Naive B cell (primary cell): ENCODE measurements around the gene WTAP. TPM values are rescaled to one million over a fixed set of nuclear protein-coding genes. Genes with fewer than 3 reads are reported as not detected.

Experiments used
- ATAC-seq, 2 donors: fragments of 150-1000 bp; cut with Tn5 transposase; 2 replicates each; pipeline ENCODE4 v1.10.0; 2021; ENCODE audit warnings: low read depth in 2 of 2, mild to moderate bottlenecking in 2 of 2, moderate library complexity in 2 of 2
- DNase-seq: peaks from one replicate; pipeline ENCODE4 v3.0.0; 2022
- H3K27ac Mint-ChIP-seq, 6 donors: one replicate each; pipeline ENCODE4 v1.8.0; 2020 to 2022; ENCODE audit warnings: mild to moderate bottlenecking in 6 of 6, mixed read lengths in 6 of 6, moderate library complexity in 5 of 6, inconsistent platforms in 2 of 6
- H3K27me3 Mint-ChIP-seq, 3 donors: one replicate each; pipeline ENCODE4 v1.8.0; 2021 to 2022; ENCODE audit warnings: mixed read lengths in 3 of 3, mild to moderate bottlenecking in 1 of 3
- H3K36me3 Mint-ChIP-seq, 2 donors: one replicate each; pipeline ENCODE4 v1.8.0; 2020 to 2022; ENCODE audit warnings: mixed read lengths in 2 of 2, inconsistent platforms in 1 of 2, mild to moderate bottlenecking in 1 of 2
- H3K4me1 Mint-ChIP-seq, 3 donors: one replicate each; pipeline ENCODE4 v1.8.0; 2020 to 2022; ENCODE audit warnings: mixed read lengths in 3 of 3, inconsistent platforms in 1 of 3, mild to moderate bottlenecking in 1 of 3, moderate library complexity in 1 of 3
- H3K4me3 Mint-ChIP-seq, 8 donors: one replicate each; pipeline ENCODE4 v1.8.0; 2020 to 2022; ENCODE audit warnings: mild to moderate bottlenecking in 8 of 8, mixed read lengths in 8 of 8, moderate library complexity in 8 of 8, inconsistent platforms in 2 of 8
- H3K9me3 Mint-ChIP-seq, 7 donors: one replicate each; pipeline ENCODE4 v1.8.0; 2020 to 2022; ENCODE audit warnings: mixed read lengths in 7 of 7, mild to moderate bottlenecking in 5 of 7, inconsistent platforms in 2 of 7, moderate library complexity in 1 of 7
- polyA plus RNA-seq, 6 donors: library from polyadenylated mRNA; unstranded; fragments of 300-500 nt; fragmentation: Illumina TruSeq; gene quantifications; one replicate each; pipeline ENCODE4 v1.2.3, GENCODE V29; 2021; ENCODE audit warnings: low read depth in 6 of 6

WTAP gene
- polyA plus RNA-seq, 6 donors from 2014 or later, result 142 to 203 (median 152) TPM

- Mint-ChIP-seq H3K9me3 (no peaks in the 10 kb centered on the region), H3K27me3 (no peaks in the 10 kb centered on the region), H3K27ac (peak overlapping the region in 2 of 6 donors; percentile 31 to 33), H3K4me3 (no peak overlapping the region), H3K4me1 (no peaks in the 10 kb centered on the region), H3K36me3 (peaks cover 0 to 23% of the 10 kb centered on the region in 2 donors)
- ATAC-seq, result no peak
- DNase-seq, result no peak
Measured at GRCh38 chr6:159751448-159751847, 24.1 kb downstream of the WTAP start.

GRCh38 chr6:159753081-159753872 is 26.0 kb downstream of the WTAP start:
- Mint-ChIP-seq H3K27ac (peak overlapping the region in 4 of 6 donors; percentile 29 to 54 (median 46)), H3K9me3 (no peaks in the 10 kb centered on the region), H3K27me3 (no peaks in the 10 kb centered on the region), H3K36me3 (peaks cover 0 to 23% of the 10 kb centered on the region in 2 donors), H3K4me3 (no peak overlapping the region), H3K4me1 (peaks cover 0 to under 1% (median 0%) of the 10 kb centered on the region in 3 donors)
- no peak for ATAC-seq
- no peak for DNase-seq

GRCh38 chr6:159754401-159754800 is 27.1 kb downstream of the WTAP start:
- H3K36me3 Mint-ChIP-seq, result peaks cover 0 to 21% of the 10 kb centered on the region in 2 donors
- DNase-seq, result no peak
- H3K4me1 Mint-ChIP-seq, result peaks cover 0 to 6% (median 0%) of the 10 kb centered on the region in 3 donors
- H3K9me3 Mint-ChIP-seq, result no peaks in the 10 kb centered on the region
- H3K27me3 Mint-ChIP-seq, result no peaks in the 10 kb centered on the region
- H3K4me3 Mint-ChIP-seq, result no peak overlapping the region
- peak overlapping the region in 1 of 6 donors; percentile 15 for H3K27ac Mint-ChIP-seq
- no peak for ATAC-seq

- peak overlapping the region in 3 of 6 donors; percentile 38 to 88 (median 67) for H3K27ac Mint-ChIP-seq
- H3K36me3 Mint-ChIP-seq, result peaks cover 0 to 16% of the 10 kb centered on the region in 2 donors
- no peaks in the 10 kb centered on the region for H3K27me3 Mint-ChIP-seq
- ATAC-seq (no peak), DNase-seq (no peak)
- H3K4me3 Mint-ChIP-seq, result peak overlapping the region in 1 of 8 donors; percentile 31
- peaks cover 0 to 13% (median 5%) of the 10 kb centered on the region in 3 donors for H3K4me1 Mint-ChIP-seq
- no peaks in the 10 kb centered on the region for H3K9me3 Mint-ChIP-seq
Measured at GRCh38 chr6:159754959-159755914, 27.9 kb downstream of the WTAP start.

- peaks cover 12 to 24% (median 15%) of the 10 kb centered on the region in 3 donors for H3K4me1 Mint-ChIP-seq
- DNase-seq (no peak), ATAC-seq (no peak)
- no peaks in the 10 kb centered on the region for H3K9me3 Mint-ChIP-seq
- no peaks in the 10 kb centered on the region for H3K27me3 Mint-ChIP-seq
- H3K4me3 Mint-ChIP-seq, result no peak overlapping the region
- no peak overlapping the region for H3K27ac Mint-ChIP-seq
- H3K36me3 Mint-ChIP-seq, result peaks cover 0 to 16% of the 10 kb centered on the region in 2 donors
Measured at GRCh38 chr6:159756508-159756907, 29.2 kb downstream of the WTAP start.

GRCh38 chr6:159758031-159759001 is 31.0 kb downstream of the WTAP start:
- H3K9me3 Mint-ChIP-seq, result no peaks in the 10 kb centered on the region
- H3K27me3 Mint-ChIP-seq, result no peaks in the 10 kb centered on the region
- peaks cover 22 to 32% (median 23%) of the 10 kb centered on the region in 3 donors for H3K4me1 Mint-ChIP-seq
- ATAC-seq, result no peak
- H3K4me3 Mint-ChIP-seq, result peak overlapping the region in 4 of 8 donors; percentile 5 to 69 (median 60)
- DNase-seq, result no peak
- H3K36me3 Mint-ChIP-seq, result peaks cover 0 to 13% of the 10 kb centered on the region in 2 donors
- H3K27ac Mint-ChIP-seq, result peak overlapping the region in 5 of 6 donors; percentile 21 to 81 (median 54)

- Mint-ChIP-seq H3K4me1 (peaks cover 22 to 34% (median 23%) of the 10 kb centered on the region in 3 donors), H3K9me3 (no peaks in the 10 kb centered on the region), H3K27ac (peak overlapping the region in 2 of 6 donors; percentile 76 to 94), H3K4me3 (peak overlapping the region in 6 of 8 donors; percentile 1 to 98 (median 75)), H3K36me3 (peaks cover 0 to 7% of the 10 kb centered on the region in 2 donors), H3K27me3 (no peaks in the 10 kb centered on the region)
- no peak for ATAC-seq
- no peak for DNase-seq
Measured at GRCh38 chr6:159759645-159760044, 32.3 kb downstream of the WTAP start.

GRCh38 chr6:159760602-159761057 is 33.3 kb downstream of the WTAP start:
- Mint-ChIP-seq H3K9me3 (no peaks in the 10 kb centered on the region), H3K27me3 (no peaks in the 10 kb centered on the region), H3K36me3 (peaks cover 0 to under 1% of the 10 kb centered on the region in 2 donors), H3K27ac (peak overlapping the region in 5 of 6 donors; percentile 76 to 99 (median 96)), H3K4me3 (peak overlapping the region; percentile 89 to 98 (median 95)), H3K4me1 (peaks cover 22 to 34% (median 23%) of the 10 kb centered on the region in 3 donors)
- DNase-seq (no peak), ATAC-seq (no peak)

GRCh38 chr6:159761129-159761872 is 34.0 kb downstream of the WTAP start:
- DNase-seq (no peak), ATAC-seq (no peak)
- H3K27me3 Mint-ChIP-seq, result no peaks in the 10 kb centered on the region
- H3K27ac Mint-ChIP-seq, result peak overlapping the region; percentile 94 to 99 (median 97)
- peaks cover 0 to 3% of the 10 kb centered on the region in 2 donors for H3K36me3 Mint-ChIP-seq
- H3K4me3 Mint-ChIP-seq, result peak overlapping the region; percentile 89 to 98 (median 95)
- no peaks in the 10 kb centered on the region for H3K9me3 Mint-ChIP-seq
- peaks cover 22 to 35% (median 23%) of the 10 kb centered on the region in 3 donors for H3K4me1 Mint-ChIP-seq

GRCh38 chr6:159761873-159762680 is 34.8 kb downstream of the WTAP start, which contains the start of gene ACAT2:
Gene ACAT2 (plus strand): TSS chr6:159762045. CDS start chr6:159762088, 43 bp downstream.
- Mint-ChIP-seq H3K27me3 (no peaks in the 10 kb centered on the region), H3K4me1 (peaks cover 22 to 38% (median 23%) of the 10 kb centered on the region in 3 donors), H3K36me3 (peaks cover 0 to 3% of the 10 kb centered on the region in 2 donors), H3K4me3 (peak within 1 kb of the TSS; percentile 89 to 98 (median 95)), H3K27ac (peak within 1 kb of the TSS; percentile 94 to 99 (median 97)), H3K9me3 (no peaks in the 10 kb centered on the region)
- peak; percentile 86 to 92 for ATAC-seq
- DNase-seq, result peak; percentile 93

GRCh38 chr6:159762681-159763293 is 35.5 kb downstream of the WTAP start:
- Mint-ChIP-seq H3K36me3 (peaks cover 2 to 4% of the 10 kb centered on the region in 2 donors), H3K27me3 (no peaks in the 10 kb centered on the region), H3K4me3 (peak overlapping the region; percentile 89 to 98 (median 95)), H3K27ac (peak overlapping the region; percentile 94 to 99 (median 97)), H3K9me3 (no peaks in the 10 kb centered on the region), H3K4me1 (peaks cover 22 to 38% (median 23%) of the 10 kb centered on the region in 3 donors)
- ATAC-seq (peak; percentile 3 to 9), DNase-seq (no peak)
